VCaP (cell line): ENCODE data around the gene NOX5.

Experiments
- H3K27ac ChIP-seq: fragments of 450-650 bp; 2 replicates; pipeline ENCODE4 v1.5.1; 2017
- TF ChIP-seq, protein P1 (sequence below): fragments of 450-650 bp; conservative IDR thresholded peaks from 2 replicates; pipeline ENCODE4 v1.5.1; 2017; ENCODE audit warnings: mild to moderate bottlenecking, moderate library complexity

NOX5 gene

GRCh38 chr15:69000091-69000490 is 14.4 kb upstream of the NOX5 start:
- H3K27ac ChIP-seq: no peak overlapping the region
- TF ChIP-seq, protein P1, sequence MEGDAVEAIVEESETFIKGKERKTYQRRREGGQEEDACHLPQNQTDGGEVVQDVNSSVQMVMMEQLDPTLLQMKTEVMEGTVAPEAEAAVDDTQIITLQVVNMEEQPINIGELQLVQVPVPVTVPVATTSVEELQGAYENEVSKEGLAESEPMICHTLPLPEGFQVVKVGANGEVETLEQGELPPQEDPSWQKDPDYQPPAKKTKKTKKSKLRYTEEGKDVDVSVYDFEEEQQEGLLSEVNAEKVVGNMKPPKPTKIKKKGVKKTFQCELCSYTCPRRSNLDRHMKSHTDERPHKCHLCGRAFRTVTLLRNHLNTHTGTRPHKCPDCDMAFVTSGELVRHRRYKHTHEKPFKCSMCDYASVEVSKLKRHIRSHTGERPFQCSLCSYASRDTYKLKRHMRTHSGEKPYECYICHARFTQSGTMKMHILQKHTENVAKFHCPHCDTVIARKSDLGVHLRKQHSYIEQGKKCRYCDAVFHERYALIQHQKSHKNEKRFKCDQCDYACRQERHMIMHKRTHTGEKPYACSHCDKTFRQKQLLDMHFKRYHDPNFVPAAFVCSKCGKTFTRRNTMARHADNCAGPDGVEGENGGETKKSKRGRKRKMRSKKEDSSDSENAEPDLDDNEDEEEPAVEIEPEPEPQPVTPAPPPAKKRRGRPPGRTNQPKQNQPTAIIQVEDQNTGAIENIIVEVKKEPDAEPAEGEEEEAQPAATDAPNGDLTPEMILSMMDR: no peak

DNA sequence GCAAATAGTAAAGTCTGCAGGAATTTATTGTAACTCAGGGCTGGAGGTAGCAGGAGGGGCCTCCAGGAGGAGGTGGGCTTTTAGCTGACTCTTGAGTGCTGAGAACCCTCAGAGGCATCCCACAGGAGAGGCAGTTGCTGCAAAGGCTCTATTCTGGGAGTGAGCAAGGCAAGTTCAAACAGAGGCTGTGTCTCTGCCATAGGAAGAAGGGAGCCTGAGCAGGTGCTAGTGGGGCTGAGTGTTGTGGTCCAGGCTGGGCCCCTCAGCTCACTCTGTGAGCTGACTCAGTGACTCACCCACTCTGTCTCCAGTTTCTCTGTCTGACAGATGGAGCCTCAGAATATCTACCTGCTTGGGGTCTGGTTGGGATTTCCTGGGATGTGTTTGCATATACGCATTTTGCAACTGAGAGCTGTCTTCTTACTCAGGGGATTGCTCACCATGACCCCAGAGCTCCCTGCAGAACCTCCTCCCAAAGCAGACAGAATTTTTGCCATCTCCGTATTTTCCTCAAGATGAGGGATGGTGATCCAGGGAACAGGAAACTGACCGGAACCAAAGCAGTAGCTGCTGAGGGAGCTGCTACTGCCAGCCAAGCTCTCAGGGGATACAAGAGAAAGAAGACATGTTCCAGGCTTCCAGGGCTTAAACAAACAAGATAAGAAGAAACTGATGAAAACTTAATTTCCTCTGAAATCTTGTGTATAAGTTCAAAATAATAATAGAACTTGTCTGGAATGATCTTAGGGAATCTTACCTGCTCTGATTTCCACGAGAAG is 13.6 kb upstream of the NOX5 start:
- TF ChIP-seq, protein P1: no peak
- no peak overlapping the region for H3K27ac ChIP-seq

GRCh38 chr15:69002783-69003182 is 11.7 kb upstream of the NOX5 start:
- TF ChIP-seq, protein P1: no peak
- H3K27ac ChIP-seq: no peak overlapping the region

DNA sequence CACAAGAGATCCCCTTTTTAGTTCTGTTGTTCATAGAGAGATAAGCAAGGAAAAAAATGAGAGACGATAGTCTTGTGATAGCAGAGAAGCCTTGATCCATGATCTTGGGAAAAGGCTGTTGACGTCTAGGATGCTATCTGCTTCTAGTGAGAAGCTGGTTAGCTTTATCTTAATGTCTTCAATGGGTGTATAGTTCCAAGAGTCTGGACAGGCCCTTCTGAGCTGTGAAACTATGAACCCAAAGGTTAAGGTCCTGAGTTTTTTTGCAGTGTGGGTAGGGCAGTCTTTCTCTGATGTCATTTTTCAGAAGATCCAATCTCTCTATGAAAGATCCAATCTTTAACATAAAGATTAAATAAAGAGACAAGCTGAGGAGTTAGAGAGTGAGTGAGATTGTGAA is 10.5 kb upstream of the NOX5 start:
- TF ChIP-seq, protein P1: no peak
- H3K27ac ChIP-seq: no peak overlapping the region

- TF ChIP-seq, protein P1: no peak
- no peak overlapping the region for H3K27ac ChIP-seq
These were observed 6.4 kb upstream of the NOX5 start for GRCh38 chr15:69008056-69008455.

GRCh38 chr15:69009341-69009740 is 5.2 kb upstream of the NOX5 start:
- TF ChIP-seq, protein P1: no peak
- no peak overlapping the region for H3K27ac ChIP-seq

- TF ChIP-seq, protein P1: no peak
- no peak overlapping the region for H3K27ac ChIP-seq
These were observed 2.9 kb upstream of the NOX5 start for GRCh38 chr15:69011641-69012040.
